ENCODE results near the gene REEP2.
"Not testable (repeated sequence)": the region's sequence is repeated elsewhere in the genome, so short reads cannot be mapped to it uniquely, and the experiment has no call there.

REEP2 gene

GRCh38 chr5:138438724-138439476, at the start of gene REEP2:
Gene REEP2 (plus strand): TSS chr5:138439057. CDS start chr5:138439209, 152 bp downstream.
- DNase-seq (ENCODE audit: low read depth) = no peak

GRCh38 chr5:138389332-138389731, 49.5 kb upstream of the REEP2 start:
- DNase-seq (ENCODE audit: low read depth) = no peak

- not testable (repeated sequence) for DNase-seq (ENCODE audit: low read depth)
These were observed 48.9 kb upstream of the REEP2 start for GRCh38 chr5:138389911-138390310.

- no peak for DNase-seq (ENCODE audit: low read depth)
These were observed 46.9 kb upstream of the REEP2 start for GRCh38 chr5:138391859-138392386.

- no peak for DNase-seq (ENCODE audit: low read depth)
These were observed 36.2 kb upstream of the REEP2 start for GRCh38 chr5:138402640-138403039.

GRCh38 chr5:138408023-138408422, 30.8 kb upstream of the REEP2 start:
- DNase-seq (ENCODE audit: low read depth) = no peak

- peak; percentile 3 for DNase-seq (ENCODE audit: low read depth)
These were observed 27.7 kb upstream of the REEP2 start for GRCh38 chr5:138410996-138411640.

GRCh38 chr5:138418444-138418843, 20.4 kb upstream of the REEP2 start:
- no peak for DNase-seq (ENCODE audit: low read depth)

GRCh38 chr5:138425079-138425478, 13.8 kb upstream of the REEP2 start:
- no peak for DNase-seq (ENCODE audit: low read depth)

- no peak for DNase-seq (ENCODE audit: low read depth)
These were observed 2.9 kb upstream of the REEP2 start for GRCh38 chr5:138435943-138436342.

- no peak for DNase-seq (ENCODE audit: low read depth)
These were observed 694 bp upstream of the REEP2 start for GRCh38 chr5:138438003-138438723.

GRCh38 chr5:138439477-138440158, 761 bp downstream of the REEP2 start:
- no peak for DNase-seq (ENCODE audit: low read depth)

- DNase-seq (ENCODE audit: low read depth) = no peak
These were observed 1.6 kb downstream of the REEP2 start for GRCh38 chr5:138440159-138441073.

GRCh38 chr5:138441221-138441620, 2.4 kb downstream of the REEP2 start:
- DNase-seq (ENCODE audit: low read depth) = no peak

GRCh38 chr5:138444078-138444773, 5.4 kb downstream of the REEP2 start:
- no peak for DNase-seq (ENCODE audit: low read depth)

GRCh38 chr5:138444774-138445546, 6.1 kb downstream of the REEP2 start:
- no peak for DNase-seq (ENCODE audit: low read depth)

- DNase-seq (ENCODE audit: low read depth) = no peak
These were observed 6.9 kb downstream of the REEP2 start for GRCh38 chr5:138445547-138446271.

GRCh38 chr5:138448070-138448469, 9.2 kb downstream of the REEP2 start:
- no peak for DNase-seq (ENCODE audit: low read depth)

Data from CMK (cell line).